NCI-H2081 (cell line): ENCODE measurements around the gene LMAN2.
"Not testable (repeated sequence)": the region's sequence is repeated elsewhere in the genome, so short reads cannot be mapped to it uniquely, and the experiment has no call there.

Source experiments
- DNase-seq, 2 experiments: peaks; one replicate each; lab custom pipeline; 2025; lab: John Stamatoyannopoulos, UW

LMAN2 gene

GRCh38 chr5:177364159-177364962 is 12.9 kb upstream of the LMAN2 start:
- DNase-seq = no peak

GRCh38 chr5:177363565-177363964 is 12.1 kb upstream of the LMAN2 start:
- no peak for DNase-seq

GRCh38 chr5:177362610-177363507 is 11.4 kb upstream of the LMAN2 start:
- peak; percentile 16 to 21 for DNase-seq

- DNase-seq = no peak
Measured at GRCh38 chr5:177362292-177362609, 10.8 kb upstream of the LMAN2 start.

GRCh38 chr5:177361418-177362291 is 10.2 kb upstream of the LMAN2 start:
- DNase-seq = no peak

- not testable (repeated sequence) for DNase-seq
Measured at GRCh38 chr5:177360740-177361139, 9.3 kb upstream of the LMAN2 start.

GRCh38 chr5:177359860-177360259 is 8.4 kb upstream of the LMAN2 start:
- DNase-seq = no peak

GRCh38 chr5:177359451-177359851 is 8.0 kb upstream of the LMAN2 start:
- DNase-seq = no peak

- no peak for DNase-seq
Measured at GRCh38 chr5:177358370-177358819, 6.9 kb upstream of the LMAN2 start.

GRCh38 chr5:177357459-177358351 is 6.2 kb upstream of the LMAN2 start, which contains the start of gene RGS14:
RGS14 (plus strand) TSS chr5:177357924; CDS start chr5:177358025, 101 bp downstream.
- peak; percentile 49 to 67 for DNase-seq

GRCh38 chr5:177357146-177357458 is 5.6 kb upstream of the LMAN2 start:
- no peak for DNase-seq

GRCh38 chr5:177356746-177357145 is 5.3 kb upstream of the LMAN2 start:
- no peak for DNase-seq

- no peak for DNase-seq
Measured at GRCh38 chr5:177355868-177356168, 4.3 kb upstream of the LMAN2 start.

GRCh38 chr5:177355162-177355867 is 3.8 kb upstream of the LMAN2 start:
- DNase-seq = no peak

- no peak for DNase-seq
Measured at GRCh38 chr5:177354711-177355110, 3.2 kb upstream of the LMAN2 start.

- no peak for DNase-seq
Measured at GRCh38 chr5:177354256-177354655, 2.8 kb upstream of the LMAN2 start.

- no peak for DNase-seq
Measured at GRCh38 chr5:177353093-177353492, 1.6 kb upstream of the LMAN2 start.

- no peak for DNase-seq
Measured at GRCh38 chr5:177350776-177351391, 584 bp downstream of the LMAN2 start.

- no peak for DNase-seq
Measured at GRCh38 chr5:177349762-177350161, 1.7 kb downstream of the LMAN2 start.

GRCh38 chr5:177349362-177349647 is 2.2 kb downstream of the LMAN2 start:
- DNase-seq = no peak
